HG03108 (cell line): ENCODE data around the gene TNFRSF6B.

Experiments used
- ATAC-seq: cut with Tn5 transposase; IDR thresholded peaks from one replicate; pipeline ENCODE4 v1.9.1; 2021; ENCODE audit warnings: moderate library complexity; ENCODE audit not compliant: unreplicated experiment

The TNFRSF6B gene

DNA sequence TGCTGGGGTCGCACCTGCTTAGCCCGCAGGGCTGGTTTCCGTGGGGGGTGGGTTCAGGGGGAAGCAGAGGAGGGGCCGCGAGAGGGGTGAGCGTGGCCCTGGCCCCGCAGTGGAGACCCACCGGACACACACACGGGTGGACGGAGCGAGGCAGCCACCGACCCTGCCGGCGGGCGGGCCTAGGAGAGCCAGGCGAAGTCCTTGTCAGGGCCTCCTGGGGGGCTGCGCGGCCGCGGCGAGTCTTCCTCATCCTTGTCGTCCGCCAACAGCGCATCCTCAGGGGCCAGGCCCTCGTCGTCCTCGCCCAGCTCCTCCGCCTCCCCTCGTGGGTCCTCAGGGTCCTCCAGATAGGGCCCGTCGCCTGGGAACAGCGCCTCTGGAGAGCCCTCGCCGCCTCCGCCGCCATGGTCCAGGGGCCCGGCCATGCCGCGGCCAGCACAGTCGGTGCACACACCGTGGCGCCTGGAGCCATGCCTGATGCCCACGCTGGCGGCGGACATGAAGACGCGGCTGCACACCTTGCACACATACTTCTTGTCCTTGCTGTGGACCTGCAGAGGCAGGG lies 50.4 kb downstream of the TNFRSF6B start:
- no peak for ATAC-seq

DNA sequence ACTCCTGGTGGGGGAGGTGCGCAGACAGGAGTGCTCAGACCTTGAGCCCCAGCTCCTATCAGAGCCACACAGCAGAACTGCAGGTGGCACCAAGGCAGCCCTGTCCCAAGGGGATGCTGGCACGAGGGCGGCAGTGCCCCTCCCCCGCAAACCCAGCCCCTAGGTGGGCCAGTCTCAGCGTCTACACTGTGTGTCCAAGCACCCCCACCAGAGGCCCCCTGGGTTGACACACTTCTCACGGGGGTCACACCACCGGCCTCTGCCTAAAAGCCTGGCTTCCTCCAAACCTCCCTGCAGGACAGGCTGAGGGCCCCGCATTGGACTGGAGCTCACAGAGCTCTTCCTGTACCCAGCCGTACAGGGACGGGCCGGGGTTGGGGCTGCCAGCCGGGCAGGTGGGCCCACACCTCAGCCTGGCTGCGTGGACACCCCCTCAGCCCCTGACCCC lies 51.2 kb downstream of the TNFRSF6B start:
- no peak for ATAC-seq
